MM.1S (cell line): ENCODE measurements around the gene MFGE8.

Experiments used
- DNase-seq: peaks from one replicate; pipeline ENCODE4 v3.0.0-alpha.2; 2015
- H2AFZ ChIP-seq: fragments of 300-600 bp; sonication (generic); 2 replicates; pipeline ENCODE4 v1.6.0; 2016; ENCODE audit warnings: antibody characterized with exemption, low read length
- H3F3A ChIP-seq: fragments of 300-600 bp; sonication (generic); 2 replicates; pipeline ENCODE4 v1.6.1; 2016; ENCODE audit warnings: mild to moderate bottlenecking, antibody characterized with exemption, low read length, moderate library complexity, mixed read lengths; ENCODE audit not compliant: insufficient read depth
- H3K27ac ChIP-seq: fragments of 300-600 bp; sonication (generic); 2 replicates; pipeline ENCODE4 v1.5.1; 2016; ENCODE audit warnings: mild to moderate bottlenecking, low read length
- H3K27me3 ChIP-seq: fragments of 300-600 bp; sonication (generic); replicated peaks from 2 replicates; pipeline ENCODE4 v1.6.0; 2016; ENCODE audit warnings: low read length; ENCODE audit not compliant: insufficient read depth
- H3K36me3 ChIP-seq: fragments of 300-600 bp; sonication (generic); replicated peaks from 2 replicates; pipeline ENCODE4 v1.6.1; 2016; ENCODE audit warnings: mild to moderate bottlenecking, low read length, mixed read lengths; ENCODE audit not compliant: insufficient read depth
- H3K4me1 ChIP-seq: fragments of 300-600 bp; sonication (generic); 2 replicates; pipeline ENCODE4 v1.6.1; 2016; ENCODE audit warnings: low read length, mixed read lengths
- H3K4me2 ChIP-seq: fragments of 300-600 bp; sonication (generic); 2 replicates; pipeline ENCODE4 v1.6.0; 2016; ENCODE audit warnings: low read depth, low read length
- H3K4me3 ChIP-seq: fragments of 300-600 bp; sonication (generic); 2 replicates; pipeline ENCODE4 v1.5.1; 2016; ENCODE audit warnings: low read length, mixed read lengths
- H3K79me2 ChIP-seq: fragments of 300-600 bp; sonication (generic); 2 replicates; pipeline ENCODE4 v1.6.1; 2016; ENCODE audit warnings: mixed run types, low read length, mixed read lengths
- H3K9ac ChIP-seq: fragments of 300-600 bp; sonication (generic); 2 replicates; pipeline ENCODE4 v1.6.1; 2016; ENCODE audit warnings: low read length, mixed read lengths
- H3K9me2 ChIP-seq: fragments of 300-600 bp; sonication (generic); replicated peaks from 2 replicates; pipeline ENCODE4 v1.6.1; 2016; ENCODE audit warnings: mild to moderate bottlenecking, low read length, mixed read lengths; ENCODE audit not compliant: insufficient read depth
- H3K9me3 ChIP-seq: fragments of 300-600 bp; sonication (generic); replicated peaks from 2 replicates; pipeline ENCODE4 v1.6.1; 2016; ENCODE audit warnings: mild to moderate bottlenecking, low read length, mixed read lengths; ENCODE audit not compliant: insufficient read depth
- H4K20me1 ChIP-seq: fragments of 300-600 bp; sonication (generic); 2 replicates; pipeline ENCODE4 v1.6.1; 2016; ENCODE audit warnings: mild to moderate bottlenecking, low read length, moderate library complexity, mixed read lengths; ENCODE audit not compliant: insufficient read depth
- EZH2 ChIP-seq: fragments of 300-600 bp; sonication (generic); optimal IDR thresholded peaks from 2 replicates; pipeline ENCODE3; 2017; ENCODE audit warnings: low read depth, mild to moderate bottlenecking, antibody characterized with exemption, low read length, mixed read lengths
- EZH2phosphoT487 ChIP-seq: fragments of 300-600 bp; sonication (generic); IDR thresholded peaks from 2 replicates; pipeline ENCODE4 v1.6.1; 2018; ENCODE audit warnings: antibody characterized with exemption, low read length
- TF ChIP-seq, protein P1 (sequence below): fragments of 300-600 bp; sonication (generic); IDR thresholded peaks from 2 replicates; pipeline ENCODE4 v1.5.1; 2016; ENCODE audit warnings: antibody characterized with exemption, low read length, mixed read lengths

Gene MFGE8

DNA sequence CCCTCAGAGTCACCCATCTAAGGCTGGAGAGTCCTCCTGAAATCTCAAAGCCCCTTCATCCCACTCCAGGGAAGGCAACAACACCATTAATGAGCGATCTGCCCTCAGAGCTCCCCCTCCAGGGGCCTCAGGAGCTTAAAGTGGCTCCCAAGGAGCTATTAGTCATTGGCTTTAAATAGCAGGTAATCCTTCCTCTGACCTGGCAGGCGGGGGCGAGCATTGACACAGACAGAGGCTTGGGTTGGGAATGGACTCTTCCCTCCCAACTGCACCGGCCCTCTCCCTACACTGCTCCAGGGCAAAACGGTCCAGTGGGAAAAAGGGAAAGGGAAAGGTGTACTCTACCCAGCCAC lies 1.4 kb downstream of the MFGE8 start:
- no peak for DNase-seq
- Histone ChIP-seq H3K4me1 (peaks cover 7% of the 10 kb centered on the region; the same call in 1 of the 2 replicates), H2AFZ (no peak overlapping the region), H3K79me2 (no peaks in the 10 kb centered on the region), H3K36me3 (no peaks in the 10 kb centered on the region), H3K4me3 (no peak overlapping the region), H3K27me3 (no peaks in the 10 kb centered on the region), H3K9me3 (no peaks in the 10 kb centered on the region), H3K9ac (no peak overlapping the region), H3K9me2 (no peaks in the 10 kb centered on the region), H3K27ac (no peak overlapping the region), H4K20me1 (no peaks in the 10 kb centered on the region), H3K4me2 (no peak overlapping the region), H3F3A (no peaks in the 10 kb centered on the region)
- TF ChIP-seq, protein P1, sequence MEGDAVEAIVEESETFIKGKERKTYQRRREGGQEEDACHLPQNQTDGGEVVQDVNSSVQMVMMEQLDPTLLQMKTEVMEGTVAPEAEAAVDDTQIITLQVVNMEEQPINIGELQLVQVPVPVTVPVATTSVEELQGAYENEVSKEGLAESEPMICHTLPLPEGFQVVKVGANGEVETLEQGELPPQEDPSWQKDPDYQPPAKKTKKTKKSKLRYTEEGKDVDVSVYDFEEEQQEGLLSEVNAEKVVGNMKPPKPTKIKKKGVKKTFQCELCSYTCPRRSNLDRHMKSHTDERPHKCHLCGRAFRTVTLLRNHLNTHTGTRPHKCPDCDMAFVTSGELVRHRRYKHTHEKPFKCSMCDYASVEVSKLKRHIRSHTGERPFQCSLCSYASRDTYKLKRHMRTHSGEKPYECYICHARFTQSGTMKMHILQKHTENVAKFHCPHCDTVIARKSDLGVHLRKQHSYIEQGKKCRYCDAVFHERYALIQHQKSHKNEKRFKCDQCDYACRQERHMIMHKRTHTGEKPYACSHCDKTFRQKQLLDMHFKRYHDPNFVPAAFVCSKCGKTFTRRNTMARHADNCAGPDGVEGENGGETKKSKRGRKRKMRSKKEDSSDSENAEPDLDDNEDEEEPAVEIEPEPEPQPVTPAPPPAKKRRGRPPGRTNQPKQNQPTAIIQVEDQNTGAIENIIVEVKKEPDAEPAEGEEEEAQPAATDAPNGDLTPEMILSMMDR = no peak
- TF ChIP-seq EZH2phosphoT487 (no peak), EZH2 (no peak)

DNA sequence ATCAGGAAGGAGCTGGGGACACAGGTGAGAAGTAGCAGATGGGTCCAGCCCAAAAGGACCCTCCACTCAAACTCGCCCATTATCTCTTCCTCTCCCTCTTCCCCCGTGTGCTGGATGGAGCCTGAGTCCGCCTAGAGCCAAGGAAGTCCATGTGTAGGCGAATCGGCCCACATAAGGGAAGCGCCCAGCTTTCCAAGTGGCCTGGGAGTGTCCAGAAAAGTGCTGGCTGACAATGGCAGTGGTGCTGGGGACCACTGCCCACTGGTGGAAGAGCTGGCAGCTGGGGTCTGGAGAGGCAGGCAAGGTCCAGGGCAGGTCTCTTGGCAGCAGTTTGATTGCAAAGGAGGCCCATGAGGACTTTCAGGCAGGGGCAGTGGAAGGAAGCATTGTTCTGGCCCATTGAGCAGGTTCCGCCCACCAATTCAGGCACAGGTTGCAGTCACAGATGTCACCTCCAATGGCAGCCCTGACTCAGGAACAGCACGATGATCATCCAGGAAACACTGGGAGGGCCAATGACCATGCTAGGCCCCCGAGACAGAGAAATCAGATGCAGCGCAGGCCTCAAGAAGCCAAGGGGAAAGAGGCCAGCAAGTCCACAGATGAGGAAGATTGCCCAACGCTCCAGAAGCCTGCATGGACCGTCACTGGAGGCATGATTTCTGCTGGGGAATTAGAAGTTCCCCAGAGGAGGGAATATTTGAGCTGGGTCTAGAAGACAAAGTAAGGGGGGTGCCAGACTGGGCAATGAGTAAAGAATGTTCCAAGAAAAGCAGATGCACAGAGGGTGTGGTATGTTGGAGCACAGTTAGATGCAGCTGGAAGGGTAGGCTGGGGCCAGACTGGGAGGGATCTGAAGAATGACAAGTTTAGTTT lies 3.0 kb downstream of the MFGE8 start:
- H3K9me3 ChIP-seq = no peaks in the 10 kb centered on the region
- H3F3A ChIP-seq = no peaks in the 10 kb centered on the region
- peaks cover 7% of the 10 kb centered on the region; the same call in 1 of the 2 replicates for H3K4me1 ChIP-seq
- no peaks in the 10 kb centered on the region for H3K27me3 ChIP-seq
- TF ChIP-seq EZH2phosphoT487 (no peak), EZH2 (no peak)
- TF ChIP-seq, protein P1 = no peak
- no peak overlapping the region for H3K27ac ChIP-seq
- H3K9ac ChIP-seq = no peak overlapping the region
- H3K4me2 ChIP-seq = no peak overlapping the region
- no peak overlapping the region for H2AFZ ChIP-seq
- H4K20me1 ChIP-seq = no peaks in the 10 kb centered on the region
- DNase-seq = no peak
- no peaks in the 10 kb centered on the region for H3K9me2 ChIP-seq
- H3K4me3 ChIP-seq = no peak overlapping the region
- H3K79me2 ChIP-seq = no peaks in the 10 kb centered on the region
- H3K36me3 ChIP-seq = no peaks in the 10 kb centered on the region

DNA sequence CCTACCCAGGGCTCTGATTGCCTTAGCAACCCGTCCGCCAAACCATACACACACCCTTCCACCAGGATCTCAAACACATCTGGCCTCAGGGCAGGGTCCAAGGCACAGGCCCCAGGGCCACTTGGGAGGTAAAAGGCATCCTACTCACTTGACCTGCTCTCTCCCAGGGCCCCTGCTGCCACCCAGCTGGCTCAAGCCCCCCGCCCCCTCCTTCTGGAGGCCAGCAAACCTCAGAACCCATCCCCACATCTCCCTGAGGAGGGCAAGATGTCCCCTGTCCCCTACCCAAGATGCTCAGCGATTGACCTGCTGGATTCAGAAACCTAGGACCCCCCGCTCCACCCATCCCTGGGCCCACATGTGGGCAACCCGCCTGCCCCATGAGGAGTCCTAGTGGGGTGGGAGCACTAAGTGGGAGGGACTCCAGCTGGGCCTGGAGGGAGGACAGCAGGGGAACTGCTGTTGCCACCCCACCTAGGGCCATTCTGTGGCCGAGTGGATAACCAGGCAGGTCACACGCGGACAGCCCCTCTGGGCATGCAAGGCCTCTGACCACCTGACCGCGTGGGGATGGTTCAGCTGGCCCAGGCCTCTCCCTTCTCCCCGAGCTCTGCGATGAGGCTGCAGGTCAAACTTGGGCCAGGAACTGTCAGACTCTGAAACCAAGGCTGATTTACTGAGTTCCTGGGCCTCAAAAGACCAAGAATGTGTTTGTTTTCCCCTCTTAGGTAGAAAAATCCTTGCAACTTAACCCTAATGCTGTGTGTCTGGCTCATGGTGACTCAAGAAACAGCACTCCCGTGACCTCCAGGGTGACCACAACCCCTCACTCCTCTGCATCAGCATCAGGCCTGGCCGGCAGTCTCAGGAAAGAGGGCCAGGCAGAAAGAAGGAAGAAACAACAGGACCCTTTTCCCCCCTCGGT lies 4.2 kb downstream of the MFGE8 start:
- H3K4me1 ChIP-seq = peaks cover 7% of the 10 kb centered on the region; the same call in 1 of the 2 replicates
- H3K9me3 ChIP-seq = no peaks in the 10 kb centered on the region
- no peak overlapping the region for H3K4me3 ChIP-seq
- DNase-seq = no peak
- H2AFZ ChIP-seq = no peak overlapping the region
- H3K9ac ChIP-seq = no peak overlapping the region
- TF ChIP-seq EZH2 (no peak), EZH2phosphoT487 (no peak)
- TF ChIP-seq, protein P1 = no peak
- H3F3A ChIP-seq = no peaks in the 10 kb centered on the region
- no peaks in the 10 kb centered on the region for H3K27me3 ChIP-seq
- no peak overlapping the region for H3K4me2 ChIP-seq
- no peaks in the 10 kb centered on the region for H3K36me3 ChIP-seq
- H3K27ac ChIP-seq = no peak overlapping the region
- H4K20me1 ChIP-seq = no peaks in the 10 kb centered on the region
- no peaks in the 10 kb centered on the region for H3K79me2 ChIP-seq
- no peaks in the 10 kb centered on the region for H3K9me2 ChIP-seq
